Sigmoid colon (tissue), 7 donors: Measurements from ENCODE around the gene PPP1R3G. TPM values are rescaled to one million over a fixed set of nuclear protein-coding genes. Genes with fewer than 3 reads are reported as not detected.
A peak's percentile ranks its signal among the peaks of the same experiment; 100 is the strongest.

Source experiments
- DNase-seq: peaks from one replicate; pipeline ENCODE4 v3.0.0-alpha.2; 2019
- H3K27ac ChIP-seq, 4 donors: fragments of 200-600 bp; sonication (generic); one replicate each; pipeline ENCODE4 v1.5.1; 2016 to 2019; ENCODE audit warnings: mild to moderate bottlenecking in 1 of 4
- H3K27me3 ChIP-seq, 3 donors: fragments of 200-600 bp; sonication (generic); one replicate each; pipeline ENCODE4 v1.5.1; 2019; ENCODE audit warnings: mild to moderate bottlenecking in 1 of 3
- H3K36me3 ChIP-seq, 4 donors: fragments of 200-600 bp; sonication (generic); one replicate each; pipeline ENCODE4 v1.5.1; 2016 to 2019
- H3K4me1 ChIP-seq, 4 donors: fragments of 200-600 bp; sonication (generic); one replicate each; pipeline ENCODE4 v1.5.1; 2017 to 2019
- H3K4me3 ChIP-seq, 4 donors: fragments of 200-600 bp; sonication (generic); one replicate each; pipeline ENCODE4 v1.5.1; 2017 to 2019; ENCODE audit warnings: mild to moderate bottlenecking in 2 of 4, moderate library complexity in 1 of 4
- H3K9me3 ChIP-seq, 4 donors: fragments of 200-600 bp in 3 of 4; sonication (generic) in 3 of 4; one replicate each; pipeline versions ENCODE4 v1.5.1 to v1.6.1; 2013 to 2019
- EP300 ChIP-seq, 4 donors: sonication (generic); formaldehyde crosslinking; IDR thresholded peaks; one replicate each; pipeline ENCODE4 v1.6.1; 2017; ENCODE audit warnings: antibody characterized with exemption in 4 of 4
- POLR2A ChIP-seq, 2 donors: fragments of 450-650 bp; IDR thresholded peaks; one replicate each; pipeline ENCODE4 v1.6.1; 2016; ENCODE audit warnings: antibody characterized with exemption in 2 of 2, mild to moderate bottlenecking in 2 of 2, moderate library complexity in 2 of 2
- POLR2AphosphoS5 ChIP-seq, 4 donors: sonication (generic); formaldehyde crosslinking; IDR thresholded peaks; one replicate each; pipeline ENCODE4 v1.6.1; 2017; ENCODE audit warnings: antibody characterized with exemption in 4 of 4
- WGBS, 2 donors: extraction: QIAGEN DNeasy Blood & Tissue Kit; methylation state at CpG; one replicate each; pipeline ENCODE4 v1.1.7; 2013; 5-methylcytosine and 5-hydroxymethylcytosine counted together
- intact Hi-C: fragments of 100-400 bp; cut with DNase I; formaldehyde crosslinking; loops from one replicate; pipeline ENCODE4 v1.15.1; 2023
- polyA plus RNA-seq, 3 donors: library from polyadenylated mRNA; stranded (reverse); fragments of 200-250 nt; gene quantifications; one replicate each; pipeline ENCODE4 v1.2.3, GENCODE V29; 2013
- total RNA-seq, 4 donors: library from RNA; depleted of rRNA; stranded (reverse); fragments of >200 nt; gene quantifications; one replicate each; pipeline ENCODE4 v1.1.0, GENCODE V29; 2016
- TF ChIP-seq, protein P1 (sequence below), 4 experiments: fragments of 450-650 bp in 3 of 4; fragments of 200-600 bp in 1 of 4; IDR thresholded peaks; one replicate each; pipeline ENCODE4 v1.5.1; 2016 to 2019; ENCODE audit warnings: antibody characterized with exemption in 4 of 4, mild to moderate bottlenecking in 3 of 4, moderate library complexity in 2 of 4
- donor health status: healthy with polysubstance abuse.
- donor health status: Bipolar disorder and iron deficiency.
- donor health status: healthy.

The PPP1R3G gene
- total and polyA plus RNA-seq, 7 donors, result under 0.01 to 3.0 (median 1.8) TPM

DNA sequence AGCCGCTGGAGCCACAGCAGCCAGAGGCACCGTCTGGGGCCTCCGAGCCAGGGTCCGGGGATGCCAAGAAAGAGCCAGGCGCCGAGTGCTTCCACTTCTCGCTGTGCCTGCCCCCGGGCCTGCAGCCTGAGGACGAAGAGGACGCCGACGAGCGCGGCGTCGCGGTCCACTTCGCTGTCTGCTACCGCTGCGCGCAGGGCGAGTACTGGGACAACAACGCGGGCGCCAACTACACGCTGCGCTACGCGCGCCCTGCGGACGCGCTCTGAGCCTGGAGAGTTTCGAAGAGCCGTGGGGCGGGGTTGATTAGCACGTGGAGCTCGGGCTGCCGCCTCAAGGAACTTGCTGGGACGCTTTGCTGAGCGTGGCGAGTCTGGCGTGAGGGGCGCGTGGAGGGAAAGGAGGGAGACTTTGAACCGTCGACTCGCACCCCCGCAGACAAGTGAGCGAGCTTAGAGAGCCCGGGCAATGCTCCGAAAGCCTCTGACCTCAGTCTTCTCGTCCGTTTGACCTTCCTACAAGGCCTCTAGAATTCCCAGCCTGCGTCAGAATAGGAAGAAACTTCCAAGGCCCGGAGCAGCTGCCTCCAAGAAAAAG is 1.3 kb downstream of the PPP1R3G start:
- intact Hi-C loops, result loop anchor here (5.0 kb wide), 1 partner anchor 309 kb away; the partner anchor contains the start of gene CDYL
- H3K4me1 ChIP-seq, result peaks cover 0 to 25% (median 16%) of the 10 kb centered on the region in 4 donors
- H3K27me3 ChIP-seq, result no peaks in the 10 kb centered on the region
- TF ChIP-seq EP300 (IDR thresholded peaks at IDR 0.05), result no peak
- 36 to 76% methylated on average over 56 of the region's 56 CpGs for WGBS, 2 donors
- no peaks in the 10 kb centered on the region for H3K9me3 ChIP-seq
- no peak for DNase-seq
- H3K36me3 ChIP-seq, result no peaks in the 10 kb centered on the region
- H3K4me3 ChIP-seq, result peak overlapping the region; percentile 51 to 73 (median 64)
- H3K27ac ChIP-seq, result peak overlapping the region; percentile 73 to 86 (median 83)

DNA sequence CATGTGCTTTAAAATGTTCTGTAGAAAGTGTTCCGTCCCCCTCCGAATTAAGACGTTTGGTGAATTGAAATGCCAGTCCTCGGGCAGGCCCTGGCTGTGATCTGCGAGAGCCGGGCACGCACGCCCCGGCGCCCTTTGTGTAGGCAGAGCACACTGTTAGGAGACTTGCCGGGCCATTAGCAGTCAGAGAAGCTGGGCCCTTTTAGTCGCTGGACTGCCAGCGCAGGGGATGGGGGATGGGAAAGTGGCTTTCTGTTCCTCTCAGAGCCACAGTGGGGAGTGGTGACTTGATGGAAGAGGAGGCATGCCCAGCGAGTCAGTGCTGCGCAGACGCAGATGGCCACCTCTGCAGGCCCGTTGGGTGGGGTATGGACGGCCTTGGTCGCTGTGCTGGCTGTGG is 2.2 kb downstream of the PPP1R3G start:
- WGBS, 2 donors, result 80 to 90% methylated on average over 19 of the region's 19 CpGs
- no peak for TF ChIP-seq POLR2AphosphoS5 (IDR thresholded peaks at IDR 0.05)
- TF ChIP-seq, protein P1, sequence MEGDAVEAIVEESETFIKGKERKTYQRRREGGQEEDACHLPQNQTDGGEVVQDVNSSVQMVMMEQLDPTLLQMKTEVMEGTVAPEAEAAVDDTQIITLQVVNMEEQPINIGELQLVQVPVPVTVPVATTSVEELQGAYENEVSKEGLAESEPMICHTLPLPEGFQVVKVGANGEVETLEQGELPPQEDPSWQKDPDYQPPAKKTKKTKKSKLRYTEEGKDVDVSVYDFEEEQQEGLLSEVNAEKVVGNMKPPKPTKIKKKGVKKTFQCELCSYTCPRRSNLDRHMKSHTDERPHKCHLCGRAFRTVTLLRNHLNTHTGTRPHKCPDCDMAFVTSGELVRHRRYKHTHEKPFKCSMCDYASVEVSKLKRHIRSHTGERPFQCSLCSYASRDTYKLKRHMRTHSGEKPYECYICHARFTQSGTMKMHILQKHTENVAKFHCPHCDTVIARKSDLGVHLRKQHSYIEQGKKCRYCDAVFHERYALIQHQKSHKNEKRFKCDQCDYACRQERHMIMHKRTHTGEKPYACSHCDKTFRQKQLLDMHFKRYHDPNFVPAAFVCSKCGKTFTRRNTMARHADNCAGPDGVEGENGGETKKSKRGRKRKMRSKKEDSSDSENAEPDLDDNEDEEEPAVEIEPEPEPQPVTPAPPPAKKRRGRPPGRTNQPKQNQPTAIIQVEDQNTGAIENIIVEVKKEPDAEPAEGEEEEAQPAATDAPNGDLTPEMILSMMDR (IDR thresholded peaks at IDR 0.05), result no peak
- no peak for TF ChIP-seq EP300 (IDR thresholded peaks at IDR 0.05)
- TF ChIP-seq POLR2A (IDR thresholded peaks at IDR 0.05), result no peak
- intact Hi-C loops, result loop anchor here (5.0 kb wide), 1 partner anchor 310 kb away; the partner anchor contains the start of gene CDYL
- Histone ChIP-seq H3K36me3 (no peaks in the 10 kb centered on the region), H3K27me3 (no peaks in the 10 kb centered on the region), H3K27ac (no peak overlapping the region), H3K4me1 (peaks cover 0 to 25% (median 16%) of the 10 kb centered on the region in 4 donors), H3K4me3 (no peak overlapping the region), H3K9me3 (no peaks in the 10 kb centered on the region)
- DNase-seq, result no peak

DNA sequence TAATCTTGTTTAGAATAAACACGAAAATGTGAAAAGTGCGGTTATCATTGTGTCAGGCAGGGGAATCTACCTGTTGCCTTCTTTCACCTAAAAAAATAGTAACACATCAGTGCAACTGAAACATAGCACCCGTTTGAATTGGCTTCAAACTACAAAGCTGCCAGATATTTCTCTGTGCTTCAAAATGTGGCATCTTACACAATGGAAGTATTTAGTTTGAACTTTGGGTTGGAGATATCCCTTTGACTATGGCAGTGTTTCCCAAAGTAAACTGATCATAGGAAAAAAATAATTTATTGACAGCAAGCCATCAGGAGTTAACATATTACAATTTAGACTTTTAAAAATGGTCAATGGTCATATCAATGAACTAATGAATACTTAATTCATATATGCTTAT is 3.6 kb downstream of the PPP1R3G start:
- WGBS, 2 donors, result 71 to 79% methylated on average over 3 of the region's 3 CpGs
- Histone ChIP-seq H3K9me3 (no peaks in the 10 kb centered on the region), H3K4me1 (peaks cover 0 to 25% (median 16%) of the 10 kb centered on the region in 4 donors), H3K27me3 (no peaks in the 10 kb centered on the region), H3K36me3 (no peaks in the 10 kb centered on the region), H3K27ac (no peak overlapping the region), H3K4me3 (no peak overlapping the region)
- DNase-seq, result no peak
- intact Hi-C loops, result loop anchor here (5.0 kb wide), 1 partner anchor 311 kb away; the partner anchor contains the start of gene CDYL
- TF ChIP-seq, protein P1 (IDR thresholded peaks at IDR 0.05), result no peak
- TF ChIP-seq POLR2A (IDR thresholded peaks at IDR 0.05) (no peak), POLR2AphosphoS5 (IDR thresholded peaks at IDR 0.05) (no peak), EP300 (IDR thresholded peaks at IDR 0.05) (no peak)

DNA sequence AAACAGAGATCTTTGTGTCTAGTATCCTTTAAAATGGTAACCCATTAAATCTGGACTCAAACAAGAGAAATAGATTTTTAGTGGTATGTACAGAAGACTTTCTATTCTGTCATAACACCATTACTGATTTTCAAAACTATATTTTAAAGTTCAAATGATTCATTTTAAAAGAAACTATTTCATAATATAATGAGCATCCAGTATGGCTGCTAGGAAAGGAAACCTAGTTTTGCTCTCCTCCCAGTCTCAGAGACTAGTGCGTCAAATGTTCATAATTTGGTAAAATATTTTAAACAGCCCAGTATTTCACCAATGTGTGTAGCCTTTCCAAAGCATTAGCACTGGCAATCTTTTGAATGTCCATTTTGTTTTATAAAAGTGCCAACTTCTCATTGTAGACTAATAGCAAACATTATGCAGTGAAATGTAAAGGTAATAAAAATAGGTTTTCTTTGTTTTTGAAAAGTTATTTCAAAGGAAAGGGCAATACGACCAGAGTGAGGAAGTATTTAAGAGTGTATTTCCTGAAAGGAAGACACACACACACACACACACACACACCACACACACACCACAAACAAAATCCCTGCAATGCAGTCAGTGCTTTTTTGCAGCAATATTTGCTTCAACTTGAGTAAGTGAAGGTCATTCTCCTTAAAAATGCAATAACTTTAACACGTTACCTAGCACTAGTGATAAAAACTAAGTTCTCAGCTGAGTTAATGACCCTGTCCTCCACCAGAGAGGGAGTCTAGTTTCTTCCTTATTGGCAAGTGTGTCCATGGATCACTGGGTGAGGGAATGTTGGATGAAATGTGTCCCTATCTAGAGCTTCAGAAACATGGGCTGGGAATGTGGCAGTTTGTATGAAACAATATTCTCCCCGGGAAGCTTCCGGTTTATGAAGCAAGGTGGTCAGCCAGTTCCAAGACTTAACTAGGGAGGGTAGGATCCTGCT is 4.6 kb downstream of the PPP1R3G start:
- Histone ChIP-seq H3K4me3 (no peak overlapping the region), H3K27me3 (no peaks in the 10 kb centered on the region), H3K27ac (no peak overlapping the region), H3K4me1 (peaks cover 0 to 21% (median 14%) of the 10 kb centered on the region in 4 donors), H3K9me3 (no peaks in the 10 kb centered on the region), H3K36me3 (no peaks in the 10 kb centered on the region)
- intact Hi-C loops, result loop anchor here (5.0 kb wide), 1 partner anchor 312 kb away; the partner anchor contains the start of gene CDYL
- no peak for DNase-seq
- WGBS, 2 donors, result 32 to 53% methylated on average over 5 of the region's 5 CpGs
- TF ChIP-seq POLR2AphosphoS5 (IDR thresholded peaks at IDR 0.05) (no peak), EP300 (IDR thresholded peaks at IDR 0.05) (no peak), POLR2A (IDR thresholded peaks at IDR 0.05) (no peak)
- TF ChIP-seq, protein P1 (IDR thresholded peaks at IDR 0.05), result no peak

DNA sequence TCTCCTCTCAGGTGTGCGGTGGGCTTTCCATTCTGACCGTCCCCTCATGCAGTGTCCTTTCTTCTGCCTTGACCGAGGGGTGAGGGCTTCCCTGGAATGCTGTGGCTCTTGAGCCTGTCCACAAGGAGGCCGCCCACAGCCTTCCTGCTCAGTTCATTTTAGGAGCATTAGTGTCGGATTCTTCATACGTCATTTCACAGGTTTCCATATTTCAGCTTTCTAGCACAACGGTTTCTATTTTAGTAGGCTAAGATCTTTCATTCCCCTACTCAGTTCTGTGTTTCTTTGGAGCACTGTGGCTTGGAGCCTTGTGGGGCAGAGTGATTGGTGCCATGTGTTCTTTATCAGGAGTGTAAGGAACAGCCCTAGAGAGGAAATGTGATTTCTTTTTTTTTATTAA is 5.5 kb downstream of the PPP1R3G start:
- 84 to 92% methylated on average over 7 of the region's 7 CpGs for WGBS, 2 donors
- TF ChIP-seq POLR2A (IDR thresholded peaks at IDR 0.05) (no peak), EP300 (IDR thresholded peaks at IDR 0.05) (no peak), POLR2AphosphoS5 (IDR thresholded peaks at IDR 0.05) (no peak)
- TF ChIP-seq, protein P1 (IDR thresholded peaks at IDR 0.05), result no peak
- intact Hi-C loops, result no loop called here

More for the DNA sequence above, 5.5 kb downstream of the PPP1R3G start:
- Histone ChIP-seq H3K36me3 (no peaks in the 10 kb centered on the region), H3K4me1 (peaks cover 0 to 21% (median 13%) of the 10 kb centered on the region in 4 donors), H3K4me3 (no peak overlapping the region), H3K9me3 (no peaks in the 10 kb centered on the region), H3K27ac (no peak overlapping the region), H3K27me3 (no peaks in the 10 kb centered on the region)
- no peak for DNase-seq
